Measurements from ENCODE around the gene SKP2. TPM values are rescaled to one million over a fixed set of nuclear protein-coding genes. Genes with fewer than 3 reads are reported as not detected.

Gene SKP2
- total and polyA plus RNA-seq, 11 donors = 1.6 to 12.0 (median 5.9) TPM

- DNase-seq = no peak
- H3K4me3 ChIP-seq = no peak overlapping the region
- no peaks in the 10 kb centered on the region for H3K9me3 ChIP-seq
- H3K27ac ChIP-seq = no peak overlapping the region
- 93 to 100% (median 97%) methylated on average over 1 of the region's 1 CpG for WGBS, 4 donors
- TF ChIP-seq POLR2A (IDR thresholded peaks at IDR 0.05) (no peak), CTCF (IDR thresholded peaks at IDR 0.05) (no peak)
- H3K36me3 ChIP-seq = peaks cover 0 to 100% (median 73%) of the 10 kb centered on the region in 9 donors
- no peaks in the 10 kb centered on the region for H3K27me3 ChIP-seq
- ATAC-seq = no peak
- intact Hi-C loops (cut with DNase I) = no loop called here
- H3K4me1 ChIP-seq = no peaks in the 10 kb centered on the region
These were observed 66.1 kb downstream of the SKP2 start for GRCh38 chr5:36217988-36218387.

GRCh38 chr5:36222620-36223019, 70.7 kb downstream of the SKP2 start:
- ATAC-seq (no peak), DNase-seq (no peak)
- TF ChIP-seq POLR2A (IDR thresholded peaks at IDR 0.05) (no peak), CTCF (IDR thresholded peaks at IDR 0.05) (no peak)
- intact Hi-C loops (cut with DNase I) = no loop called here
- Histone ChIP-seq H3K36me3 (peaks cover 0 to 94% (median 59%) of the 10 kb centered on the region in 9 donors), H3K27ac (no peak overlapping the region), H3K9me3 (no peaks in the 10 kb centered on the region), H3K4me1 (peaks cover 0 to under 1% (median 0%) of the 10 kb centered on the region in 12 donors), H3K27me3 (no peaks in the 10 kb centered on the region), H3K4me3 (no peak overlapping the region)
- 91 to 97% (median 95%) methylated on average over 1 of the region's 1 CpG for WGBS, 4 donors

GRCh38 chr5:36227046-36227445, 75.1 kb downstream of the SKP2 start:
- H3K4me3 ChIP-seq = no peak overlapping the region
- no peak overlapping the region for H3K27ac ChIP-seq
- H3K36me3 ChIP-seq = peaks cover 0 to 50% (median 25%) of the 10 kb centered on the region in 9 donors
- H3K4me1 ChIP-seq = peaks cover 0 to 11% (median 0%) of the 10 kb centered on the region in 12 donors
- ATAC-seq = no peak
- no peaks in the 10 kb centered on the region for H3K9me3 ChIP-seq
- no peaks in the 10 kb centered on the region for H3K27me3 ChIP-seq
- intact Hi-C loops (cut with DNase I) = no loop called here
- TF ChIP-seq CTCF (IDR thresholded peaks at IDR 0.05) (no peak), POLR2A (IDR thresholded peaks at IDR 0.05) (no peak)
- DNase-seq = no peak

GRCh38 chr5:36228505-36228904, 76.6 kb downstream of the SKP2 start:
- peak in 1 of 5 donors; percentile 19 for DNase-seq
- peak overlapping the region in 1 of 12 donors; percentile 50 for H3K27ac ChIP-seq
- no peak for ATAC-seq
- 94 to 97% (median 96%) methylated on average over 7 of the region's 7 CpGs for WGBS, 4 donors
- no peaks in the 10 kb centered on the region for H3K27me3 ChIP-seq
- no peak for TF ChIP-seq CTCF (IDR thresholded peaks at IDR 0.05)
- TF ChIP-seq POLR2A (IDR thresholded peaks at IDR 0.05) = no peak
- H3K4me1 ChIP-seq = peaks cover 0 to 11% (median 0%) of the 10 kb centered on the region in 12 donors
- intact Hi-C loops (cut with DNase I) = no loop called here
- no peaks in the 10 kb centered on the region for H3K9me3 ChIP-seq
- H3K4me3 ChIP-seq = no peak overlapping the region
- H3K36me3 ChIP-seq = peaks cover 0 to 35% (median 20%) of the 10 kb centered on the region in 9 donors
